Measurements from ENCODE around the gene ANKRD16.
"Not testable (repeated sequence)": the region's sequence is repeated elsewhere in the genome, so short reads cannot be mapped to it uniquely, and the experiment has no call there.

ANKRD16 gene

GRCh38 chr10:5889624-5890451 lies at the start of gene ANKRD16, which contains the start of gene FBH1:
TSS of gene ANKRD16 (minus strand) at chr10:5889893. CDS start at chr10:5889354, 539 bp downstream.
TSS of gene FBH1 (plus strand) at chr10:5890243. CDS start at chr10:5890346, 103 bp downstream.
- DNase-seq (ENCODE audit: low read depth) = peak; percentile 95

GRCh38 chr10:5938291-5938690 lies 48.6 kb upstream of the ANKRD16 start:
- DNase-seq (ENCODE audit: low read depth) = no peak

GRCh38 chr10:5937016-5937415 lies 47.3 kb upstream of the ANKRD16 start:
- DNase-seq (ENCODE audit: low read depth) = no peak

GRCh38 chr10:5935628-5936027 lies 45.9 kb upstream of the ANKRD16 start:
- no peak for DNase-seq (ENCODE audit: low read depth)

GRCh38 chr10:5933909-5934546 lies 44.3 kb upstream of the ANKRD16 start:
- no peak for DNase-seq (ENCODE audit: low read depth)

GRCh38 chr10:5932345-5932744 lies 42.7 kb upstream of the ANKRD16 start:
- DNase-seq (ENCODE audit: low read depth) = no peak

- DNase-seq (ENCODE audit: low read depth) = no peak
These were observed 40.6 kb upstream of the ANKRD16 start for GRCh38 chr10:5930272-5930671.

GRCh38 chr10:5929442-5929841 lies 39.7 kb upstream of the ANKRD16 start:
- no peak for DNase-seq (ENCODE audit: low read depth)

- no peak for DNase-seq (ENCODE audit: low read depth)
These were observed 37.6 kb upstream of the ANKRD16 start for GRCh38 chr10:5927306-5927705.

- DNase-seq (ENCODE audit: low read depth) = no peak
These were observed 35.2 kb upstream of the ANKRD16 start for GRCh38 chr10:5924889-5925288.

GRCh38 chr10:5921746-5922145 lies 32.1 kb upstream of the ANKRD16 start:
- DNase-seq (ENCODE audit: low read depth) = no peak

GRCh38 chr10:5919568-5919967 lies 29.9 kb upstream of the ANKRD16 start:
- no peak for DNase-seq (ENCODE audit: low read depth)

GRCh38 chr10:5918763-5919162 lies 29.1 kb upstream of the ANKRD16 start:
- DNase-seq (ENCODE audit: low read depth) = no peak

GRCh38 chr10:5917305-5917704 lies 27.6 kb upstream of the ANKRD16 start:
- DNase-seq (ENCODE audit: low read depth) = no peak

GRCh38 chr10:5915451-5915850 lies 25.8 kb upstream of the ANKRD16 start:
- DNase-seq (ENCODE audit: low read depth) = no peak

- no peak for DNase-seq (ENCODE audit: low read depth)
These were observed 24.0 kb upstream of the ANKRD16 start for GRCh38 chr10:5913736-5914135.

GRCh38 chr10:5911670-5912069 lies 22.0 kb upstream of the ANKRD16 start:
- no peak for DNase-seq (ENCODE audit: low read depth)

GRCh38 chr10:5910323-5911100 lies 20.8 kb upstream of the ANKRD16 start:
- no peak for DNase-seq (ENCODE audit: low read depth)

- DNase-seq (ENCODE audit: low read depth) = not testable (repeated sequence)
These were observed 19.0 kb upstream of the ANKRD16 start for GRCh38 chr10:5908676-5909075.

- DNase-seq (ENCODE audit: low read depth) = no peak
These were observed 17.0 kb upstream of the ANKRD16 start for GRCh38 chr10:5906651-5907050.

GRCh38 chr10:5905854-5906507 lies 16.3 kb upstream of the ANKRD16 start:
- no peak for DNase-seq (ENCODE audit: low read depth)

- DNase-seq (ENCODE audit: low read depth) = no peak
These were observed 14.5 kb upstream of the ANKRD16 start for GRCh38 chr10:5904227-5904626.

Measured in activated gamma-delta T cell treated with anti-CD3 and anti-CD28 coated beads, Interleukin-2, amount 50 U/mL, for 16 hours (primary cell).